Epidermal melanocyte (primary cell): Measurements from ENCODE around the gene PITX2.

ENCODE experiments used
- DNase-seq: peaks from one replicate; pipeline ENCODE4 v3.0.0; 2011; ENCODE audit warnings: low spot score; ENCODE audit not compliant: insufficient read length

The PITX2 gene

GRCh38 chr4:110622841-110623717, at the start of gene PITX2:
Gene PITX2 (minus strand): TSS chr4:110623077. CDS start chr4:110622460, 617 bp downstream.
- DNase-seq = peak; percentile 59

GRCh38 chr4:110671679-110672078, 48.8 kb upstream of the PITX2 start:
- no peak for DNase-seq

- no peak for DNase-seq
Measured at GRCh38 chr4:110669663-110670062, 46.8 kb upstream of the PITX2 start.

- no peak for DNase-seq
Measured at GRCh38 chr4:110668463-110669235, 45.8 kb upstream of the PITX2 start.

- no peak for DNase-seq
Measured at GRCh38 chr4:110667670-110668069, 44.8 kb upstream of the PITX2 start.

GRCh38 chr4:110666030-110666429, 43.2 kb upstream of the PITX2 start:
- no peak for DNase-seq

GRCh38 chr4:110663738-110664444, 41.0 kb upstream of the PITX2 start:
- no peak for DNase-seq

- no peak for DNase-seq
Measured at GRCh38 chr4:110663206-110663605, 40.3 kb upstream of the PITX2 start.

GRCh38 chr4:110660755-110661154, 37.9 kb upstream of the PITX2 start:
- no peak for DNase-seq

GRCh38 chr4:110654254-110654635, 31.4 kb upstream of the PITX2 start:
- DNase-seq = no peak

- DNase-seq = no peak
Measured at GRCh38 chr4:110653321-110654253, 30.7 kb upstream of the PITX2 start.

GRCh38 chr4:110644008-110644407, 21.1 kb upstream of the PITX2 start:
- no peak for DNase-seq

GRCh38 chr4:110643096-110643495, 20.2 kb upstream of the PITX2 start:
- DNase-seq = no peak

- DNase-seq = no peak
Measured at GRCh38 chr4:110641218-110641617, 18.3 kb upstream of the PITX2 start.

- no peak for DNase-seq
Measured at GRCh38 chr4:110640576-110640975, 17.7 kb upstream of the PITX2 start.

- no peak for DNase-seq
Measured at GRCh38 chr4:110639207-110640090, 16.6 kb upstream of the PITX2 start.

- DNase-seq = no peak
Measured at GRCh38 chr4:110638089-110638746, 15.3 kb upstream of the PITX2 start.

GRCh38 chr4:110637408-110638088, 14.7 kb upstream of the PITX2 start:
- no peak for DNase-seq
